Umbilical cord (tissue), 2 donors: ENCODE measurements around the gene UBASH3B. TPM values are rescaled to one million over a fixed set of nuclear protein-coding genes. Genes with fewer than 3 reads are reported as not detected.

Experiments
- DNase-seq: peaks from one replicate; pipeline ENCODE4 v3.0.0-alpha.2; 2015; ENCODE audit warnings: low spot score
- total RNA-seq: library from RNA; depleted of rRNA; stranded (reverse); fragments of >200 nt; gene quantifications from one replicate; pipeline ENCODE4 v1.2.3, GENCODE V29; 2014; ENCODE audit warnings: low replicate concordance; ENCODE audit not compliant: insufficient read depth

The UBASH3B gene
- total RNA-seq, 1 donor from 2014 or later: 3.4 TPM

DNA sequence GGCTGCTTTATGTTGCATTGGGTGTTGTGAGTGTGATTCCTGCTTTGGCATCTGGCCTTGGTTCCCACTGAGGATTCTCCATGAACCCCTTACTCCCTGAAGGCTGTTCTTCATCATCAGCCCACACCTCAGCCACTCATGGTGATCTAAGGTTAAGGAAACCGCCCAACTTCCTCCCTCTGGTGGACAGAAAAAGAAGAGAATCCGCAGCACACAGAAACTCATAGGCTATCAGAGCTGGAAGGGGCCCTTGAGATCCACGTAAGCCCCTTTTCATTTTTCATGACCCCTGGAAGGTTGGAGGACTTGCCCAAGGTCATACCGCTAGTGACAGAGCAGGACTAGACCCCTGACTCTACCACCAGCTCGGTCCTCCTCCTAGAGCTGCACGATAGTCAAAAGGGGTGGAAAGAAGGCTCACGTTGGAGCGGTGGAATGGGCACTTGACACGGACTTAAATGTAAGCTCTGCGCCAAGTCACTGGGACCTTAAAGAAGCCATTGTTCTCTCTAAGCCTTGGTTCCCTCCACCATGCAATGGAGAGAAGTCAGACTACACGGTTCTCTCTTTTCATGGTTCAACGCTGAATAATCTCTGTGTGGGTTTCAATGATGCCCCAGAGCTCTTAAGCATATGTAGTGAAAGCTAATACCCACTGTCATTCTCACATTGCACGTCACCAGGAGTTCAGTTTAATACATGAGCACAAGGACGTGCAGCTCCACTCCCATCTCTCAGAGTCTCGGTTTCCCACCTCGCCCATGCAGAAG lies 99.2 kb downstream of the UBASH3B start:
- no peak for DNase-seq

DNA sequence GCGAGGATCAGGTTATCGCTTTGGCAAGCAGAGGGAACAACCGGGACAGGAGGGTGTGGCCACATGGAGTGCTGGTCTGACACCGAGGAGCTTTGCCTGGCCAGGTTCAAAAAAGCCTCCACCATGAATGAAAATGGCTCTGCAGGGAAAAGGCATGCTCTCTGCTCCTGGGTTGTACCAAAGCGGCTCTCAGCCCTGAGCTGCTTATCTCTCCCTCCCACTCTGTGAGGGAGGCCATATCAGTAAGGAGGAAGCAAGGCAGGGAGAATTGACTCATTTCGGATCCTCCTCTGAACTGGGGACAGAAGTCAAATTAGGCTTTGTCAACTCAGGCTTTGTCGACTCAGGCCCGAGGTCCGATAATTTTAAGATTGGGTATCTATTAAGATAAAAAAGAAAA lies 99.9 kb downstream of the UBASH3B start:
- peak; percentile 38 for DNase-seq

DNA sequence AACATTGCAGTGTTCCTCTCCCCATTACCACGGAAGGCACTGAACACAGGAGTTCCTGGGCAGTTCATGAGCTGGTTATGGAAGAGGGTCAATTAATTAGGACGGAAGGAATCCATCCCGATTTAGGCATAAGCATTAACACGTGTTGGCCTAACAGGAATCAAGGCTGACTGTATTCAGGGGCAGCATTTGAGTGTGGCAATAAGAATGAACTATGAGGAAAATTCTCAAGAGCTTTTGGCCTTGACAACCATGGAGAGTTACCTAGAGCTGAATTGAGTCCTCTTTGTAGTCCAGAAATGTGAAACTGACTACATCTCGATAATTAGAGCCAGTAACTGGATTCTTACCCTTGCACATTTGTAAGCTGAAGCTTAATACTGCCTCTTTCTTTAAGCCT lies 100.4 kb downstream of the UBASH3B start:
- DNase-seq: no peak

DNA sequence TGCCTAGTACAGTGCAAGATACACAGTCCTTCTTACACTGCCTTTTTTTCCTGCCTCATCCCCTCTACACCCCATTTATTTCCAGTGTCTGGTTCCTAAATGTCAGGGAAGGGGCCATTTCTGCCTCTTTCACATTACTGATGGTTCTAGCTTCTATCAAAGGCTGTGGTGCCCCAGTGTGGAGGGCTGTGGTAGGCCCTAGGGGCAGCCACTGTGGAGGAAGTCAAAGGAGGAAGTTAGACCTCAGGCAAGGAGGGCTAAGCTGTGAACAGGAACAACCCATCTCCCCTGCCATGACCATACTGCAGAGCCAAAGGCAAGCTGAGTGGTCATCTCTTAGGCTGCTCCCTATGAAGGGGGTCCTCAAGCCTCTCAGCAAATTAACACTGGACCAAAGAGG lies 100.9 kb downstream of the UBASH3B start:
- peak; percentile 24 for DNase-seq

DNA sequence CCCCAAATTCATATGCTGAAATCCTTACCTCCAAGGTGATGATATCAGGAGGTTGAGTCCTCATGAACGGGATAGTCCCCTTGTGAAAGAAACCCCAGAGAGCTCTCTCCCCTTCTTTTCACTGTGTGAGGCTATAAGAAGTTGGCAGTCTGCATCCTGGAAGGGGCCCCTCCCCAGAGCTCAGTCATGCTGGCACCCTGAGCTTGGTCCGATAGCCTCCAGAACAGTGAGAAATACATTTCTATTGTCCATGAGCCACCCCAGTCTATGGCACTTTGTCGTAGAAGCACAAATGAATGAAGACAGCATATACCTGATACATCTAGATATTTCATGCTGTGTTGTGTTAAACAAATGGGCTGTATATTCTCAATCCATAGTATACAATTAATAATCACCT lies 101.7 kb downstream of the UBASH3B start:
- no peak for DNase-seq

DNA sequence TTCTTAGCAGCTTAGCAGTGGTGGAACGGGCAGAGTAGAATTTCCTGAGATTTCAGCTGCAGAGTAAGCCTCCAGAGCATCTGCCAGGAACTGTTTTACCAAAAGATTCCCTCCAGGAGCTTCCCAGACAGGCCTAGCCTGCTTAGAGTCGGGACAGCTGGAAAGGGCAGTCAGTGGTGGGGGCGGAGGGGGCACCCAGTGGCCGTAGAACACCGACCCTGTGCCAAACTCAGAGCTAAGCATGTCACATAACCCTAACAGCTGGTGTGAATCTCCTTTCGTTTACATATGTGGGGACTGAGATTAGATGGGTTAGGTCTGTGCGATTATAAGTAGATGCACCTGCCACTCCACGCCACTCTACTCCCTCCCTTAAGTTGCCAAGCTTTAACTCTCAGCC lies 102.8 kb downstream of the UBASH3B start:
- DNase-seq: no peak

DNA sequence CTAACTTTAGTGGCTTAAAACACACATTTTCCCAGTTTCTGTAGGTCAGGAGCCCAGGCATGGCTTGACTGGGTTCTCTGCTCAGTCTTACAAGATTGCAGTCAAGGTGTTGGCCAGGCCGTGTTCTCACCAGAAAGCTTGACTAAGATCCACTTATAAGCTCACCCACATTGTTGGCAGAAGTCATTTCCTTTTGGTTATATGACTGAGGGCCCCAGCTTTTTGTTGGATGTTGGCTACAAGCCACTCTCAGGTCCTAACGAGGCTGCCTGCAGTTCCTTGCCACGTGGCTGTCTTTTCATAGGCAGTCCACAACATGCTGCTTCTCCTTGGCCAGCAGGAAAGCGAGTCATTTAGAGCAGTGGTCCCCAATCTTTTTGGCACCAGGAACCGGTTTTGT lies 103.5 kb downstream of the UBASH3B start:
- no peak for DNase-seq

DNA sequence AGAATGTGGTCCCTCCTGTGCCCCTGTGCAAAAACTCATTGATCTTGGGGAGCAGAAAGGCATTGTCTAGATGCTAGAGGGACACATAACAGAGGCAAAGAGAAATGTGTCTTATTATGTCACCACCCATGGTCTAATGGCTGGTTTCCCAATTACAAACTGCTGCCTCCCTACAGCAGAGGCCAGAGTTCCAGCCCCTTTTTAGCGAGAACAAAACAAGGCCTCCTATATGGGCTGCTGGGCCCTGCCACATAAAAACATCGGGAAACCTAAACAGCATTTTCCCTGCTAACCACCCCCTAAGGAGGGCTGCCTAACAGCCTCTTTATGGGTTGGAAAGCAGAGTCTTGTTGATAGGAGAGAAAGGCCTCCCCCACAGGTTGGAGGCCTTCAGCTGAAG lies 107.6 kb downstream of the UBASH3B start:
- DNase-seq: no peak

DNA sequence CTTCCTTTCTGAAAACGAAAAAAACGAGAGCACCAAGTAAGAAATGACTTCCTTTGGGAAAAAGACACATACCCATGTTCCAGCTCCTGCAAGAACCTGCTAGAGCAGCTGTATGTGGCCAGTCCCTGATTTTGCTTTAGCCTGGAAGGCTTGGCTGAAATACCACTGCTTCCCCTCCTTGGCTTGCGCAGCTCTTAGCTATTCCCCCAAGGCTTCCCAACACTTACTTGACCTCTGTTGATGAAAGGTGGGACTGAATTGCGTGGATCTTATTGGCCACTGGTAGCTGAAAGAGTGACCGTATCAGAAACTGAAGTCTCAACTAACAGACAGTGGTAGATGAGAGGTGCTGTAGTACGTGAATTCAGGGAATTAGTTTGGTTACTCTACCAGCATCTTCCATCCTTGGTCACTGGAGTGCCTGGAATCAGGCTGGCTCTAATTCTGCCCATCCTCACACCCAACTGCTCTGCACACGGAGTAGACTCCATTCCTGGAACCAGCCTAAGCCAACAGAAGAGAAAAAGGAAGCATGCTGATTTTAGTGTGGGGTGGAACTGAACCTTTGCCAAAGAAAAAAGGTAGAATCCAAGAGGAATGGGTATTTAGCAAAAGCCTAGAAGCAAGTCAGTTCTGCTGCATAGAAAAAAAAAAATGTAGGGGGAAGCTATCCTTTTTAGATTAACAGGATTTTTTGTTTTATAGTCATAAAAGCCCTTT lies 109.0 kb downstream of the UBASH3B start:
- no peak for DNase-seq

DNA sequence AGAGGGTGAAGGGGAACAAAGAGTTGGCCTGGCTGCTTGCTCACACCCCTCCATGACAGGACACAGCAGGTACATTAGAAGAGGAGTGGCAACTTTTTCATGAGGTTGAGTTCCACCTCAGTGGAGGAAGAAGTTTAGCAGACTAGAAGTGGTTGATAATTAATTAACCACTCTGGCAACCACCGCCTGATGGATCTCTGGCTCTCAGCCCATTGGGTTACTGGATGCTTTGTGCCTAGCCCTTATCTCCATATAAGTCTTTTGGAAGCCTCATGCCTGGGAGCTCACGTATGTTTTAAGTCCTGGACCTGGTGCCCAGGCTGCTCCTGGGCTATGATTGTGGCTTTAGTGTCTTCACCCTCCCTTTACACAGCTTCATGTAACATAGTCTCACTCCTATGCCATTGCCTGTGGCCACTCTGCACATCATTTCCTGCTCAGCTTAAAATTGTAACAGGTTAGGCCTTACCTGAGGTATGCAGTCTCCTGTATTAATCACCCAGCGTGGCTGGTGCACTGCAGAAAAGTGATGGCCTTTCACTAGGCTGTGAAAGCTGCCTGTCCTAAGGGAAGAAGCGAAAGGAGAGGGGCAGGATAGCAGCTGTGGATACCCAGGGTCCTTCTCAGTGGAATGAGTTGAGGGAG lies 110.1 kb downstream of the UBASH3B start:
- DNase-seq: no peak

DNA sequence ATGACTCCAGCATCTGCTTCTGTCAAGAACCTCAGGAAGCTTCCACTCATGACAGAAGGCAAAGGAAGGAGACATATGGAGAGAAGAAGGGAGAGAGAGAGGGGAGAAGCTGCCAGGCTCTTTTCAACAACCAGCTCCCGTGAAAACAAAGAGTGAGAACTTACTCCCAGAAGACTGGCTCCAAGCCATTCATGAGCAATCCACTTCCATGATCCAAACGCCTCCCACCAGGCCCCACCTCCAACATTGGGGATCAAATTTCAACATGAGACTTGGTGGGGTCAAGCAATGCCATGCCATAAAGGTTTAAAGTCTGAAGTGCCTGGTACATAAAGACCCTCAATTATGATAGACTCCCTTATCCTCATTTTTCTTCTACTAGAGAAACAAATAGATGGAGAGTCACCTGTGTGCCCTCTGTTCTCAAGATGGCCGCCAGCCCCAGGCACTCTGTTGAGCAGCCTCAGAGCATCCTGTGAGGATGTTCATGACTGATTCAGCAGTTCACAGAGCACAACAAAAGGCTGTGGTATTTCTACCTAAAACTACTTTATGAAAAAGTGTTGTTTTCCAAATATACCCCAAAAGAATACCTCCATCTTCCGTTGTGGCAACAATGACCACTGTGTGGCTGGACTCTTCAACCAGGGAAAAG lies 113.7 kb downstream of the UBASH3B start:
- DNase-seq: no peak

DNA sequence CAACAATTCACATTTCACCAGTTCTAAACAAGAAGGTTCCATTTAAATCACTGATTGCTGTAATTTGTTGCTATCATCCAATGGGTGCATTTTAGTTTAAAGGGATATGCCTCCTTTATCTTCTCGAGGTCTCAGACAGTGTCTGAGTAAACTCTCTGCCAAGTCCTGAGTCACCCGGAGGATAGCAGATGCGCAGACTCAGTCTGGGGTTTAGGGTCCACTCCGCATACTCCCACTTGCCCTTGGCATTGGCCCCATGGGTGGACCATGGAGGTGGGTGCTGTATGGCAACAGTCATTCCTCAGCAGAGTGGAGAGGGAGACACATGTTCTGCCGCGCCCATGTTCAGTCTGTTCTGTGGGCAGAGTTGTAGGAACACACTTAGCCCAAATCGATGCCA lies 117.4 kb downstream of the UBASH3B start:
- peak; percentile 48 for DNase-seq

DNA sequence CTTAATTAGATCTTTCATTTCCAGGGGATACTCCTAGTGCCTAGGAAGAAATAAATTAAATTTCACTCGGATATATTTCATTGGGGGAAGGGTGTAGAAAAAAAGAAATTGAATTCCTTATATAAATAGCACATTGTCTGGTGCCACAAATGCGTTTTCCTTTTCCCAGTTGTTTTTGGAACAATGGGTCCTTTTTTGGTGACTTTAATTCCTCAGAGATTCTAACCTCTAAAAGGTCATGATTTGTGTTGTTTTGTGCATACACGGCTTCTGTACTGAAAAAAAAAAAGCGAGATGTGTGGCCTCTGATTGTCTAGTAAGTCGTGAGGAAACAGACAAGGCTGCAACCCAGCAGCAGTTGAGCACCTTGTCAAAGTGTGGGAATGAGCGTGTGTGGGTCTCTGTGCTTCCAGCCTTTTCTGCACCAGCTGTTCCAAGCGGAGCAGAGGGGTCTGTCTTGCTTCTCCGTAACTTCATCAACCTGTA lies 118.3 kb downstream of the UBASH3B start:
- no peak for DNase-seq

DNA sequence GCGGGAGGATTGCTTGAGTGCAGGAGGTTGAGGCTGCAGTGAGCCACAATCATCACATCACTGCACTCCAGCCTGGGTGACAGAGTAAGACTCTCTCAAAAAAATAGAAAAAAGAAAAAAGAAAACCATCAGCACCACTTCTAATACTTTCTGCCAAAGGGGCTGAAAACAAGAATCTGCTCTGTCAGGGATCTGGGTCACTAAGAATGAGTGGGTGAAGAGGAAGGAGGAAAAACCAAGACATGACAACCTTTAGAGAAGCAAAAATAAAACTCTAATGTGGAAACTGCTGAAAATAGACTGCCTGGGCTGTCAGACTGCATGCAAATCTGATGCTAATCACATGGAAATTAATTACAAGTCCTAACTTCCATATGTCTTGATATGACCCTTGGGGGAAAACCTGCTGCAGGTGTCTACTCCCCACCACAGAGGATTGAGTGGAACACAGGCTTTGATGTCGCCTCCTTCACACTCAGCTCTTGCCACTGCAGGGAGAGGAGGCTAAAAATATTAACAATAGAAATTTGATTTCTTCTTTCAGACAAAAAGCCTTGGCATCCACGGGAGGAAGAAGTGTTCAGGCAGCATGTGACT lies 120.3 kb downstream of the UBASH3B start:
- no peak for DNase-seq

DNA sequence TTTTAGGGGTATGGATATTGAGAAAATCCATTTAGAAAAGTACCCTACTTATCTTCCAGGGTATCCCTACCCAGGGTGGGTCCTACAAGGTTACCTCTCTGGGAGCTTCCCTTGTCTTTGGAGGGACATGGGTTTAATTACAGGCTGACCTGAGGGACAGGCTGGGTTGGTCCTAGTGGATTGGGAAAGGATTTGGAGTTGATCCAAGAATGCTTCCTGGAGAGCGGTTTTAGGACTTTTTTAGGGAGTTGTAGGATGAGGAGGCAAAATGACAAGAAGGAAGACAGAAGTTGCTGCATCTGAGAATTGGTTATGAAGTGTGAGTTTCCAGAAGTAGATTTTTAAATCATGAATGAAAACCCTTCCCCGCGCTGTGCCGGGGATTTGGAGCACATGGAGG lies 121.0 kb downstream of the UBASH3B start:
- DNase-seq: no peak

DNA sequence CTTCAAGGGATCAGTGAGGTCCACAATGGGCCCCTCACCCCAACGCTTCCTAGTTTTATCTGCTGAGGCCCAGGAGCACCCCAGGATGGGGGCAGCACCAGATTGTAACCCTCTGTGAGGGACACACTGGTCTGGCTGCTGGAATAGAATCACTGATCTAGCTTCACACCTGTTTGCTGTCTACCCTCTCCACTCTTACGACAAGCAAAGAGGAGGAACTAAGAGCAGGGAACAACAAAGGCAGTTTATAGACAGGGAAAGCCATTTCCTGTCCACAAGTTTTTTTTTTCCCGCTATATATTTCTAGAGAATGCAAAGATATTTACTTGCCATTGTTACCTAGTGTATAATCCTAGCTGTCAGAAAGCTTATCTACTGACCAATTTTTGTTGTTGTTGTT lies 121.8 kb downstream of the UBASH3B start:
- DNase-seq: no peak

DNA sequence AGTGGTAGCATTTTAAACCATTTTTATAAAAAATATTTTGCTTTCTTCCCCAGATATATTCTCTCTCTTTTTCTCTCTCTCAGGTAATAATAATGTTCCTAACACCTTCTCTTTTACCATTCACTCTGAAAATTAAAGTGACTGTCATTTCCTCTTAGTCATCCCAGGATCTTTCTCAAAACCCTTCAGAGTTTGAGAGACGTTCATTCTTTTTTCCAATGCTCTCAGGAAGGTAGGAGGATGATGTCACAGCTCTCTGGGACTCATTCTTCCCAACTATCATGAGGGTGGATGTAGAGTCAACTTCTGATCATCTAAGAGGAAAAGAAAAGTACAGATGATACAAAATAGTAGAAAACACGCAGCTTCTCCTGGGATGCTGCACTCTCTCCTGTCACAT lies 122.6 kb downstream of the UBASH3B start:
- DNase-seq: no peak

DNA sequence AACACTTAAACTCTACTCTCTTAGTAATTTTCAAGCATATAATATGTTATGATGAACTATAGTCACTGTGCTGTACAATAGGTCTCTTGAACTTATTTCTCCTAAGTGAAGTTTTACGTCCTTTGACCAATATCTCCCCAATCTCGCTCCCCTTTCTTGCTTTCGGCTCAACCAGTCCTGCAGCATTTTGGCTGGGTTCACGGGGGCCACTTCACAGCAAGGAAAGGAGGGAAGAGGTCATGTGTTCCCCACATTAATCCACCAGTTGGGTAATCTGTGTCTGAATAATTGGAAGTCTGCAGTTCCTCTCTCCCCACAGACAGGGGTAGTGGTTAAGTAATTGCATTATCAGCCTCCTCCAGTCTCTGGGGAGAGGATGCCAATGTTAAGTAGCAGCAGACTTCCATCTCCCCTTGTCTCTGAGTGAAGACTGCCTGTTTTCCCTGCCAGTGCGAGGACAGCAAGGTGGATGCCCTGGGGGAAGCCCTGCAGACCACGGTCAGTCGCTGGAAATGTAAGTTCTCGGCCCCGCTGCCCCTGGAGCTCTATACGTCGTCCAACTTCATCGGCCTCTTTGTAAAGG lies 123.6 kb downstream of the UBASH3B start:
- DNase-seq: peak; percentile 26

DNA sequence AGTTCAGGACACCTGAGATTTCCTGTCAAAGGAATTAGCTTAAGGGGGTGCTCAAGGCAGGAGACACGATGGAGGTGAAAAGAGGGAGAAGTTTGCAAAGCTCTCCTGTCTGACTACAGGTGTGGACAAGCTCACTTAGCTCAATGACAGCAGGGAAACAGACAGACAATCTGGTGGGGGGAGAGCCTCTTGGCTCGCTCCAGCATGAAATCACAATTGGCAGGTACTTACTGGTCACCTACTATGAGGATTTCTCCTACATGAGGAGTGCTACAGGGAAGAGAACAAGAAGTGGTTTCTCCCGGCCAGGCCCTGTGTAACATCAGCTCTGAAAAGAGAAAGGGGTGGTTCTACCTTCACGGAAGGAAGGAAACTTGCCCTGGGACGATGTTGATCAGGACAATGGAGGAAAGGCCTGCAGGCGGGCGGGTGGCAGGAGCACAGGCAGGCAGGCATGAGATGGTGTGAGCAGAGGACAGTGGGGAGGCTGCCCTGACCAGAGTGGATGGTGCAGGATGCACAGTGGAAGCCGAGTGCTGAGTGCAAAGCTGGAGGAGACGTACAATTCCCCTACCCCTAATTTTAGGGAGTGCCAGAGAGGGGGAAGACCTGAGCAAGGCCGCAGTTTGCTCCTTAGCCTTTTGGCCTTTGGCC lies 124.9 kb downstream of the UBASH3B start:
- DNase-seq: no peak

DNA sequence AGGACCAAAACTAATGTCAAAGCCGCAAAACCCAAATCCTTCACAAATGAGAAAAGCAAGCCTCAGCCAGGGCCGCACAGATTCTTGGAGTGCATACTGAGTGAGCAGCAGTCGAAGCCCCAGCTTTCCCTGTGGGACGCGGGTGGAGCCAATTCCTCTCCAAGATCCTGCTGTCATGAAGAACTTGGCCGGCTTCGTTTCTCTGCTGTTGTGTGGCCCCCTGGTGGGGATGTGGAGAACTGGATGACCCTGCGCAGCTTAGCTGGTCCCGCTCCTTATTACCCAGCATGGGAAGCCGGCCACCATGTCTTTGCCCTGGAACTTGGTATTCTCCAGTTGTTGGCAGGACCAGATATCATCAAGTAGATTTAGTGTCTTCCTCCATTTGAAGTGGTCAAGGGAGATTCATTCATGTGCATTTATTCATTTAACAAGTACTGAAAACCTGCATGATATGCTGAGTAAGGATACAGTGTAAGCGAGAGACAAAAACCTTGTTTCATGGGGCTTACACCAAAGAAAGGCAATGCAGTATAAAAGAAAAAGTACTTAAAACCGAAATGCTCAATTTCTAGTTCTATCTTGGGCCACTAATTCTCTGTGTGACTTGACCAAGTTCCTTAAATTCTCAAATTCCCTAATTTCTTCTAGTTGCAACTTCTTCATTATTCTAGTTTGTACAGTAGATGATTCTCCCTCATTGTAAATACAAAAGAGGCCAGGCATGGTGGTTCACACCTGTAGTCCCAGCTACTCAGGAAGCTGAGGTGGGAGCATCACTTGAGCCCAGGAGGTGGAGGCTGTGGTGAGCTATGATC lies 126.1 kb downstream of the UBASH3B start:
- DNase-seq: peak; percentile 94
